Psoas muscle (tissue), 8 donors: Measurements from ENCODE around the gene KCNJ5. TPM values are rescaled to one million over a fixed set of nuclear protein-coding genes. Genes with fewer than 3 reads are reported as not detected.
A peak's percentile ranks its signal among the peaks of the same experiment; 100 is the strongest.

Experiments
- ATAC-seq, 4 donors: fragments of 200-7000 bp; cut with Tn5 transposase; one replicate each; pipeline ENCODE4 v1.9.1; 2020; ENCODE audit warnings: moderate library complexity in 3 of 4, mild to moderate bottlenecking in 2 of 4
- DNase-seq, 2 donors: peaks; one replicate each; pipeline ENCODE4 v3.0.0-alpha.2; 2020
- H3K27ac ChIP-seq: fragments of 200-600 bp; one replicate; pipeline ENCODE4 v1.8.0; 2022
- H3K27me3 ChIP-seq, 3 donors: fragments of 200-600 bp in 1 of 3; one replicate each; pipeline versions ENCODE4 v1.6.1 to v1.8.0; 2013 to 2022; ENCODE audit warnings: low read length in 2 of 3, mild to moderate bottlenecking in 2 of 3, moderate library complexity in 1 of 3; ENCODE audit not compliant: insufficient read depth in 3 of 3
- H3K36me3 ChIP-seq, 2 donors: fragments of 200-600 bp in 1 of 2; one replicate each; pipeline versions ENCODE4 v1.6.1 to v1.8.0; 2013 to 2022; ENCODE audit warnings: low read depth in 1 of 2, mild to moderate bottlenecking in 1 of 2, moderate library complexity in 1 of 2; ENCODE audit not compliant: insufficient read depth in 1 of 2
- H3K4me1 ChIP-seq: fragments of 200-600 bp; one replicate; pipeline ENCODE4 v1.8.0; 2022
- H3K4me3 ChIP-seq: fragments of 200-600 bp; one replicate; pipeline ENCODE4 v1.8.0; 2022; ENCODE audit warnings: mild to moderate bottlenecking
- H3K9me3 ChIP-seq: fragments of 200-600 bp; one replicate; pipeline ENCODE4 v1.8.0; 2022
- CTCF ChIP-seq: fragments of 200-600 bp; IDR thresholded peaks from one replicate; pipeline ENCODE4 v1.8.0; 2022; ENCODE audit warnings: antibody characterized with exemption
- WGBS, 3 donors: extraction: QIAGEN DNeasy Blood & Tissue Kit; methylation state at CpG; one replicate each; pipeline versions ENCODE4 v1.1.6 to v1.1.7; 2013; 5-methylcytosine and 5-hydroxymethylcytosine counted together
- intact Hi-C, 2 donors: fragments of 100-400 bp; cut with DNase I; formaldehyde crosslinking; loops; one replicate each; pipeline versions ENCODE4 v1.11.0 to v1.14.2; 2022
- polyA plus RNA-seq, 3 donors: library from polyadenylated mRNA; stranded (reverse); fragments of 200-250 nt; gene quantifications; one replicate each; pipeline ENCODE4 v1.2.3, GENCODE V29; 2013
- total RNA-seq, 4 donors: library from RNA; stranded (reverse); fragmentation: NEBNext Ultra II Directional in 2 of 4; extraction: Animal tissue kit (Norgen Biotek cat#: 25700) in 2 of 4; gene quantifications; one replicate each; pipeline versions ENCODE4 v1.2.1 to v1.2.4, GENCODE V29; 2021 to 2023
- donor health status: healthy with polysubstance abuse.
- donor health status: DM: no; HTN: no; CAD: no; lungs with moderate emphysema.
- donor health status: Bipolar disorder and iron deficiency.
- donor health status: healthy.
- donor health status: DM: yes; HTN: yes; CAD: no.
- donor health status: DM: no; HTN: no; CAD: no.
- donor health status: DM: no; HTN: no; CAD: no.
- donor health status: DM: yes; HTN: yes; CAD: no.

KCNJ5 gene
- total and polyA plus RNA-seq, 7 donors = 0.01 to 0.46 (median 0.24) TPM

- Histone ChIP-seq H3K4me1 (peaks cover 5% of the 10 kb centered on the region), H3K36me3 (no peaks in the 10 kb centered on the region), H3K27me3 (peaks cover 0 to 3% (median 0%) of the 10 kb centered on the region in 3 donors), H3K4me3 (no peak overlapping the region), H3K27ac (no peak overlapping the region), H3K9me3 (no peaks in the 10 kb centered on the region)
- ATAC-seq (no peak), DNase-seq (no peak)
- TF ChIP-seq CTCF = no peak
- intact Hi-C loops = no loop called here
- 59 to 69% (median 61%) methylated on average over 5 of the region's 5 CpGs for WGBS, 3 donors
Measured at GRCh38 chr11:128962896-128963295, 71.7 kb downstream of the KCNJ5 start.

- Histone ChIP-seq H3K4me3 (no peak overlapping the region), H3K27me3 (peaks cover 0 to 3% (median 0%) of the 10 kb centered on the region in 3 donors), H3K27ac (no peak overlapping the region), H3K9me3 (no peaks in the 10 kb centered on the region), H3K36me3 (peaks cover 0 to 3% of the 10 kb centered on the region in 2 donors), H3K4me1 (peaks cover 5% of the 10 kb centered on the region)
- intact Hi-C loops = no loop called here
- no peak for TF ChIP-seq CTCF
- 57 to 68% (median 64%) methylated on average over 3 of the region's 3 CpGs for WGBS, 3 donors
- ATAC-seq (no peak), DNase-seq (no peak)
Measured at GRCh38 chr11:128963744-128964325, 72.7 kb downstream of the KCNJ5 start.

- intact Hi-C loops = no loop called here
- peaks cover 5% of the 10 kb centered on the region for H3K4me1 ChIP-seq
- peaks cover 0 to 9% of the 10 kb centered on the region in 2 donors for H3K36me3 ChIP-seq
- no peak for TF ChIP-seq CTCF
- WGBS, 3 donors = 51 to 65% (median 56%) methylated on average over 7 of the region's 7 CpGs
- H3K27ac ChIP-seq = no peak overlapping the region
- DNase-seq (no peak), ATAC-seq (no peak)
- no peak overlapping the region for H3K4me3 ChIP-seq
- H3K9me3 ChIP-seq = no peaks in the 10 kb centered on the region
- peaks cover 0 to 2% (median 0%) of the 10 kb centered on the region in 3 donors for H3K27me3 ChIP-seq
Measured at GRCh38 chr11:128964463-128964930, 73.3 kb downstream of the KCNJ5 start.

GRCh38 chr11:128965485-128965884, 74.3 kb downstream of the KCNJ5 start:
- peaks cover 0 to 18% of the 10 kb centered on the region in 2 donors for H3K36me3 ChIP-seq
- no peak overlapping the region for H3K4me3 ChIP-seq
- no peak for TF ChIP-seq CTCF
- intact Hi-C loops = no loop called here
- DNase-seq (no peak), ATAC-seq (no peak)
- 50 to 59% (median 54%) methylated on average over 4 of the region's 4 CpGs for WGBS, 3 donors
- no peak overlapping the region for H3K27ac ChIP-seq
- H3K9me3 ChIP-seq = no peaks in the 10 kb centered on the region
- H3K27me3 ChIP-seq = no peaks in the 10 kb centered on the region
- H3K4me1 ChIP-seq = peaks cover 5% of the 10 kb centered on the region

- Histone ChIP-seq H3K9me3 (no peaks in the 10 kb centered on the region), H3K4me1 (peaks cover 5% of the 10 kb centered on the region), H3K4me3 (no peak overlapping the region), H3K27ac (no peak overlapping the region), H3K36me3 (peaks cover 0 to 35% of the 10 kb centered on the region in 2 donors), H3K27me3 (no peaks in the 10 kb centered on the region)
- ATAC-seq (peak in 3 of 4 donors; percentile 68 to 76 (median 75)), DNase-seq (no peak)
- intact Hi-C loops = loop anchor here in 1 of 2 donors (2.0 kb wide), 1 partner anchor 51 kb away; no protein-coding TSS in a partner anchor
- 50 to 83% (median 69%) methylated on average over 6 of the region's 6 CpGs for WGBS, 3 donors
- TF ChIP-seq CTCF = no peak
Measured at GRCh38 chr11:128967578-128967977, 76.4 kb downstream of the KCNJ5 start.
